ENCODE data around the gene MAGEH1. TPM values are rescaled to one million over a fixed set of nuclear protein-coding genes. Genes with fewer than 3 reads are reported as not detected.
"Not testable (repeated sequence)": the region's sequence is repeated elsewhere in the genome, so short reads cannot be mapped to it uniquely, and the experiment has no call there.

The MAGEH1 gene
- total and polyA plus RNA-seq, 8 donors = 1.8 to 31.8 (median 16.9) TPM; not detected in 1

DNA sequence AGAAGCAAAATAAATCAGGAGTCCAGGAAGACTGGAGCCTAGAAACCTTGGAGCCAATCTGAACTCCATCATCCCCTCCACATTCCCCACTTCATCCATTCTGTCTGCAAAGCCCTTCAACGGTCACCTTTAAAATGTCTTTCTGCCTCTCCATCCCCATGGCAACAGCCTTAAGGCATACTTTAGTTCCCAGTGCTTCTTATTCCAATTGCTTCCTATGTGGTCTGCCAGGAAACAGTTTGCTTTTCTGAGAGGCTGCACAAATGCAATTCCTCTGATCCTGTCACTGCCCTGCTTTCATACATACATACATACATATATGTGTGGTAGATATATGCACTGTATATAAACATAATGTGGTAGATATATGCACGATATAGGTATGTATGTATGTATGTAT, 786 bp upstream of the MAGEH1 start:
- no peaks in the 10 kb centered on the region for H3K36me3 ChIP-seq
- peak in 1 of 2 donors; percentile 24 for DNase-seq
- 28 to 58% (median 39%) methylated on average over 2 of the region's 2 CpGs for WGBS, 5 donors
- H3K9me3 ChIP-seq = no peaks in the 10 kb centered on the region
- intact Hi-C loops (cut with DNase I; ENCODE audit: low total_unique reads) = no loop called here
- peak overlapping the region in 3 of 5 donors; percentile 83 to 89 (median 86) for H3K27ac ChIP-seq
- H3K4me3 ChIP-seq = peak overlapping the region in 3 of 4 donors; percentile 60 to 68 (median 64)
- no peak for TF ChIP-seq POLR2A (IDR thresholded peaks at IDR 0.05)
- no peak for TF ChIP-seq EP300 (IDR thresholded peaks at IDR 0.05)
- TF ChIP-seq, protein P1, sequence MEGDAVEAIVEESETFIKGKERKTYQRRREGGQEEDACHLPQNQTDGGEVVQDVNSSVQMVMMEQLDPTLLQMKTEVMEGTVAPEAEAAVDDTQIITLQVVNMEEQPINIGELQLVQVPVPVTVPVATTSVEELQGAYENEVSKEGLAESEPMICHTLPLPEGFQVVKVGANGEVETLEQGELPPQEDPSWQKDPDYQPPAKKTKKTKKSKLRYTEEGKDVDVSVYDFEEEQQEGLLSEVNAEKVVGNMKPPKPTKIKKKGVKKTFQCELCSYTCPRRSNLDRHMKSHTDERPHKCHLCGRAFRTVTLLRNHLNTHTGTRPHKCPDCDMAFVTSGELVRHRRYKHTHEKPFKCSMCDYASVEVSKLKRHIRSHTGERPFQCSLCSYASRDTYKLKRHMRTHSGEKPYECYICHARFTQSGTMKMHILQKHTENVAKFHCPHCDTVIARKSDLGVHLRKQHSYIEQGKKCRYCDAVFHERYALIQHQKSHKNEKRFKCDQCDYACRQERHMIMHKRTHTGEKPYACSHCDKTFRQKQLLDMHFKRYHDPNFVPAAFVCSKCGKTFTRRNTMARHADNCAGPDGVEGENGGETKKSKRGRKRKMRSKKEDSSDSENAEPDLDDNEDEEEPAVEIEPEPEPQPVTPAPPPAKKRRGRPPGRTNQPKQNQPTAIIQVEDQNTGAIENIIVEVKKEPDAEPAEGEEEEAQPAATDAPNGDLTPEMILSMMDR (IDR thresholded peaks at IDR 0.05) = no peak
- no peak for TF ChIP-seq POLR2AphosphoS5 (IDR thresholded peaks at IDR 0.05)
- no peaks in the 10 kb centered on the region for H3K27me3 ChIP-seq
- peaks cover 0 to 7% (median 0%) of the 10 kb centered on the region in 4 donors for H3K4me1 ChIP-seq

DNA sequence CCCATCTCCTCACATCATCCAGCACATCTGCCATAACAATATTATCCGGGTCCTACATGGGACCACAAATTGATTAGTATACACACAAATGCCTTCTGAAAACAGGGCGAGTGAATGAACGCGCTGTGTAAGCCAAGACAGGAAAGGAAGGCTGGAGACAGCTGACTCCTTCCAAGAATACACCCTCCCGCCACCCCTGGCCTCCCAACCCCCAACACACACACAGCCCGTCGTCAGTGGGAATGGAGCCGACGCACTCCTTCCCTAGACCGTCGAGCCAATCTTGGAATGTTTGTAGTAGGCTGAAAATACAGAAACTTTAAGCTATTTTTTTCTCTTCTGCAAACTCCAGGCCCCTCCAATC, 319 bp upstream of the MAGEH1 start:
- intact Hi-C loops (cut with DNase I; ENCODE audit: low total_unique reads) = no loop called here
- Histone ChIP-seq H3K36me3 (no peaks in the 10 kb centered on the region), H3K4me3 (peak overlapping the region; percentile 60 to 68 (median 63)), H3K27me3 (no peaks in the 10 kb centered on the region), H3K4me1 (peaks cover 0 to 7% (median 0%) of the 10 kb centered on the region in 4 donors), H3K9me3 (no peaks in the 10 kb centered on the region), H3K27ac (peak overlapping the region; percentile 77 to 89 (median 86))
- TF ChIP-seq EP300 (IDR thresholded peaks at IDR 0.05) (no peak), POLR2A (IDR thresholded peaks at IDR 0.05) (no peak), POLR2AphosphoS5 (IDR thresholded peaks at IDR 0.05) (no peak)
- TF ChIP-seq, protein P1 (IDR thresholded peaks at IDR 0.05) = no peak
- no peak for DNase-seq
- WGBS, 5 donors = 0 to 39% (median 3%) methylated on average over 8 to 11 of the region's 11 CpGs

DNA sequence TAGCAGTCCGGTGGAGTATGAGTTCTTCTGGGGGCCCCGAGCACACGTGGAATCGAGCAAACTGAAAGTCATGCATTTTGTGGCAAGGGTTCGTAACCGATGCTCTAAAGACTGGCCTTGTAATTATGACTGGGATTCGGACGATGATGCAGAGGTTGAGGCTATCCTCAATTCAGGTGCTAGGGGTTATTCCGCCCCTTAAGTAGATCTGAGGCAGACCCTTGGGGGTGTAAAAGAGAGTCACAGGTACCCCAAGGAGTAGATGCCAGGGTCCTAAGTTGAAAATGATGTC, 852 bp downstream of the MAGEH1 start:
- 0 to 51% (median 12%) methylated on average over 7 to 9 of the region's 9 CpGs for WGBS, 5 donors
- peak overlapping the region in 4 of 5 donors; percentile 77 to 89 (median 84) for H3K27ac ChIP-seq
- H3K9me3 ChIP-seq = no peaks in the 10 kb centered on the region
- no peaks in the 10 kb centered on the region for H3K36me3 ChIP-seq
- intact Hi-C loops (cut with DNase I; ENCODE audit: low total_unique reads) = no loop called here
- TF ChIP-seq POLR2AphosphoS5 (IDR thresholded peaks at IDR 0.05) = no peak
- TF ChIP-seq, protein P1 (IDR thresholded peaks at IDR 0.05) = no peak
- no peak for TF ChIP-seq EP300 (IDR thresholded peaks at IDR 0.05)
- no peak for TF ChIP-seq POLR2A (IDR thresholded peaks at IDR 0.05)
- peaks cover 0 to 7% (median 0%) of the 10 kb centered on the region in 4 donors for H3K4me1 ChIP-seq
- no peak for DNase-seq
- no peaks in the 10 kb centered on the region for H3K27me3 ChIP-seq
- peak overlapping the region; percentile 60 to 68 (median 63) for H3K4me3 ChIP-seq

DNA sequence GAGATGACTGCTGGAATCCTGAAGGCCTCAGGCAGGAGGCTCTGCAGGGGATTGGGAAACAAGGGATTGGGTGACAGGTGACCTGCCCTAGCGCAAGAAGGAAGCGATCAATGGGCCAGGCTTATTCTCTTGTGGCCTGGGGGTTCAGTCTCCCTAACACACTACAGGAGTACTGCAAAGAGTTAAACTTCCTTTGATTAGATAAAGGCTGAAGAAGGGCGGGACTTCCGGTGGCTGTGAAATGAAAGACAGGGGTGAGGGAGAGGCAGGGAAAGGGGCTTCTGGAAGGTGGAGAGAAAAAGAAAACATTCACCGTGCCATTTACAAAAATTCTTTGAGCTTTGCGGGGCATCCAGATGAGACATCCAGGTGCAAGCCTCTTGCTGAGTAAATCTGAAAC, 3.8 kb downstream of the MAGEH1 start:
- not testable (repeated sequence) for H3K4me1 ChIP-seq, H3K36me3 ChIP-seq
- WGBS, 5 donors = no CpG with 5 or more reads among the region's 6 CpGs

DNA sequence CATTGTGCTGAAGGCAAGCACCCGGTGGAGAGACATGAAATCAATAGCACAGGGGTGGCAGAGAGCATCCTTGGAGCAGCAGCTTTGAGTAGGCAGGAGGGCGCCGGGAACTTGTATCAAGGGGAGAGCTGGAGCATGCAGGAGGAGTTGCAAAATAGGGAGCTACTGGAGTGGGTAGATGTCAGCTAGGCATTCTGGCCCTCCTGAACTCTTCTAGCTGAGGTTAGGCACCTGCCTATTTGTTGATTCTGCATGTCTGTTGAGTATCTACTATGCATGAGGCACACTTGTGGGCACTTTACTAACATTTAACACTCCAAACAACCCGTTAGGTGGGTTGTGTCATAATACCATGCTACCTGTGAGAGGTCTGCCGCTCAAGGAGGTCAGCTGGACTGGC, 7.5 kb downstream of the MAGEH1 start:
- H3K4me1 ChIP-seq; H3K9me3 ChIP-seq; H3K27ac ChIP-seq; H3K27me3 ChIP-seq; H3K4me3 ChIP-seq; intact Hi-C loops (cut with DNase I; ENCODE audit: low total_unique reads); H3K36me3 ChIP-seq; DNase-seq: not testable (repeated sequence)
- WGBS, 5 donors = no CpG with 5 or more reads among the region's 5 CpGs

More for the DNA sequence above, 3.8 kb downstream of the MAGEH1 start:
- DNase-seq; H3K27me3 ChIP-seq; intact Hi-C loops (cut with DNase I; ENCODE audit: low total_unique reads); H3K9me3 ChIP-seq; H3K27ac ChIP-seq; H3K4me3 ChIP-seq: not testable (repeated sequence)

DNA sequence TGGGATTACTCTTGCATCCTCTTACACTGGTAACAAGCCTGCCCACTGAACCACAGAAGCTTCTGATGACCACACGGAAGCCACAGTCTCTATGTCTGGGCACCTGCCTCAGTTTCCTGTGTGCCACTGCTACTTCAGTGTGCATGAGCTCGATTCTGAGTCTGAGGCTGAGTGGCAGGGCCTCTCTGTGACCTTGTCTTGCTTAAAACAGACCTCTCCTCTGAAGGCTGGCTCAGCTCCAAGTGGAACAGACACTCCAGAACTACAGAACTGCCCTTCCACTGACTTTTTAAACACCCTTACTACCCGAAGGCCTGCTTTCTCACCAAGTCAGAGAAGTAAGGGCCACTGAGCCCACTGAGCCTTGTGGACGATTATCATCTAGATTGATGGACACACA, 8.0 kb downstream of the MAGEH1 start:
- H3K4me1 ChIP-seq; DNase-seq; H3K27me3 ChIP-seq; H3K4me3 ChIP-seq; H3K27ac ChIP-seq; intact Hi-C loops (cut with DNase I; ENCODE audit: low total_unique reads); H3K9me3 ChIP-seq; H3K36me3 ChIP-seq: not testable (repeated sequence)
- WGBS, 5 donors = no CpG with 5 or more reads among the region's 4 CpGs

DNA sequence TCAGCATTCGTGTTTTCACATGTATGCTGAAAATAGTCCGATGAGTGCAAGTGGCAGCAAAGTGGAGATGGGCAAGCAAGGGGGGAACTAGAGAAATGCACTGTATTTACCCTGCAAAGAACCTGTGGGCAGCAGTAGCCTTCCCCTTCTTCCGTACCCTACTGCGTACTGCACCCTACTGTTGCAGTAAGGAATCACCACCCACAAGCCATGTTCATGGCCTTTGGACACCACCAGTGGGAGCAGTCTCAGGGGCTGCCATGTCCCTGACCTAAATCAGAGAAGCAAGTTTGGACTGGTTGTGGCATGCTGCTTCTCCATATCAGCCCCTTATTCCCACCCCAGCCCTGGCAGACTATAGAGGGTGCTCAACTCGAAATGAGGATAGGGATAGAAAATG, 12.1 kb downstream of the MAGEH1 start:
- H3K36me3 ChIP-seq; H3K9me3 ChIP-seq; H3K4me1 ChIP-seq; H3K4me3 ChIP-seq; intact Hi-C loops (cut with DNase I; ENCODE audit: low total_unique reads); DNase-seq; H3K27me3 ChIP-seq; H3K27ac ChIP-seq: not testable (repeated sequence)
- WGBS, 5 donors = no CpG with 5 or more reads among the region's 5 CpGs

DNA sequence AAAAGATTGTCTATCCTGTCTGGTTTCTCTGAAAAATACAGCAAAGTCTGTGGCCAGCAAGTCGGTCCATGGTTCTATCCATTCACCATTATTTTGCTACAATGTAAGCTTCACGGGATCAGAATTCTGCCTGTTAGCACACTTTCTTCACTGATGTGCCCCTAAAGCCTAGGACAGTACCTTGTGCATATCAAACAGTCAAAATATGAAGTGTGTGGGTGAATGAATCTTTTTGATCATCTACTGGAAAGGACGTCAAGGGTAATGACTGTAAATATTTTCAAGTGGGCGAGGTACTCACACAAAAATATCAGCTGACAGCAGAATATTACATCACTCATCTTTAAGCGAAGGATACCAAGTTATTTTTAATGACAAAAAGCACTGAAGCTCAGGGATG, 13.2 kb downstream of the MAGEH1 start:
- H3K27me3 ChIP-seq; H3K4me1 ChIP-seq; H3K27ac ChIP-seq; H3K9me3 ChIP-seq; H3K36me3 ChIP-seq; DNase-seq; H3K4me3 ChIP-seq; intact Hi-C loops (cut with DNase I; ENCODE audit: low total_unique reads): not testable (repeated sequence)
- no CpG with 5 or more reads among the region's 5 CpGs for WGBS, 5 donors

DNA sequence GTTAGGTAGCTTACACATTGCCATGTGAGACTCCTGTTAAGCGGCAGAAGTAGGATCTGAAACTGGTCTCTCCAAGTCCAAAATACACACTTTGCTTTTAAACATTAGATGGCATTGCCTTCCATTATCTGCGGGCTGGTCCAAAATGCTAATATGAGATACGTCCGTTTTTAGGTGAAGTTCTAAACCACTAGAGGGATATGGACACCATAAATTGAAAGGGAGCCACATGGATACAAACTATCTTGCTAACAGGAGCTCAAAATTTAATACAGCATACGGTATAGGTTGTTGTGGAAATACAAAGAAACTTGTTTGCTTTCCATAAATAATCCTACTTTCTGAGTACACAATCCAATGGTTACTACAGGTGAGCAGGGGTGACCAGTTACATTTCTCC, 13.9 kb downstream of the MAGEH1 start:
- not testable (repeated sequence) for H3K4me3 ChIP-seq

More for the DNA sequence above, 13.9 kb downstream of the MAGEH1 start:
- H3K4me1 ChIP-seq; H3K27me3 ChIP-seq; H3K9me3 ChIP-seq; H3K27ac ChIP-seq; H3K36me3 ChIP-seq; DNase-seq; intact Hi-C loops (cut with DNase I; ENCODE audit: low total_unique reads): not testable (repeated sequence)
- no CpG with 5 or more reads among the region's 5 CpGs for WGBS, 5 donors
